Measurements from ENCODE around the gene SAMD8. TPM values are rescaled to one million over a fixed set of nuclear protein-coding genes. Genes with fewer than 3 reads are reported as not detected.
A peak's percentile ranks its signal among the peaks of the same experiment; 100 is the strongest.

Gene SAMD8
- polyA plus RNA-seq, 3 donors, result 13.0 to 18.8 (median 13.7) TPM

DNA sequence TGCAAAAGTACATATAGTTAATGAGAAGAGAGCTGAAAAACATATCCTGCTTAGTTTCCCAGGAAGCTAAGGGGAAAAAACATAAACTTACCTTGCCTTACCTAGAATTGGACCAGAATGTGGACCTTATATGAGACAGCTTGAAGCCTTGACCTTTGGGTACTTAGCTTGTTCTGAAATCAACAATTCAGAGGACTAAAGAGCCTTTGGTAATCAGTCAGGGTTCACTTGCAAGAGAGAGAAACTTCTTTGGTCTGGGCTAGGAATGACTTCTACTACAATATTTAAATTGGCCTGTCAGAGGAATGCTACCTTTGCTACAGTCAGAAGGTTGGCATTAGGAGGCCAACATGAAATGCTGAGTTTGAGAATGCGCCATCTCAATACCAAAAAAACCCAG is 24.9 kb downstream of the SAMD8 start:
- H3K9me3 ChIP-seq (replicated peaks in 1 of 2; ENCODE audit: control insufficient read depth in 1 of 2, insufficient read depth in 1 of 2, low read length in 2 of 2), result no peaks in the 10 kb centered on the region
- H3K9ac ChIP-seq (ENCODE audit: insufficient read depth, low read length, poor library complexity, severe bottlenecking), result no peak overlapping the region
- Mint-ChIP-seq H3K27ac (peak overlapping the region in 1 of 7 donors; percentile 13), H3K36me3 (peaks cover 13 to 14% of the 10 kb centered on the region in 2 donors), H3K9me3 (no peaks in the 10 kb centered on the region), H3K27me3 (ENCODE audit: low read depth in 3 of 3) (no peaks in the 10 kb centered on the region), H3K4me3 (no peak overlapping the region), H3K4me1 (peaks cover 24% of the 10 kb centered on the region)
- H4K20me1 ChIP-seq (ENCODE audit: insufficient read depth, low read length), result peaks cover 98% of the 10 kb centered on the region
- H2AFZ ChIP-seq (ENCODE audit: insufficient read depth, low read depth, low read length, poor library complexity, severe bottlenecking), result no peak overlapping the region
- WGBS (ENCODE audit: insufficient coverage), result no CpG with 5 or more reads among the region's 1 CpG
- H3K79me2 ChIP-seq (ENCODE audit: insufficient read depth, low read length), result peaks cover 88% of the 10 kb centered on the region
- H3K4me2 ChIP-seq (replicated peaks; ENCODE audit: extremely low read depth, low read length, poor library complexity, severe bottlenecking), result no peak overlapping the region
- H3K4me1 ChIP-seq (ENCODE audit: control insufficient read depth in 1 of 2, insufficient read depth in 2 of 2, low read length in 2 of 2), result peaks cover 0 to 9% of the 10 kb centered on the region in 2 donors
- no peaks in the 10 kb centered on the region for H3K27me3 ChIP-seq (ENCODE audit: control insufficient read depth in 2 of 2, insufficient read depth in 2 of 2, low read length in 2 of 2)
- H3K36me3 ChIP-seq (replicated peaks in 1 of 2; ENCODE audit: control insufficient read depth in 1 of 2, insufficient read depth in 2 of 2, low read length in 2 of 2), result peaks cover 0 to 5% of the 10 kb centered on the region in 2 donors
- no peak for TF ChIP-seq CTCF (IDR thresholded peaks at IDR 0.05)
- H3K4me3 ChIP-seq (replicated peaks in 1 of 3; ENCODE audit: low read depth in 2 of 3, low read length in 3 of 3), result no peak overlapping the region
- H3K27ac ChIP-seq (ENCODE audit: low read depth in 1 of 2, low read length in 2 of 2), result peak overlapping the region in 1 of 2 donors; percentile 18
- no peak for DNase-seq
- intact Hi-C loops (cut with micrococcal nuclease), result no loop called here

DNA sequence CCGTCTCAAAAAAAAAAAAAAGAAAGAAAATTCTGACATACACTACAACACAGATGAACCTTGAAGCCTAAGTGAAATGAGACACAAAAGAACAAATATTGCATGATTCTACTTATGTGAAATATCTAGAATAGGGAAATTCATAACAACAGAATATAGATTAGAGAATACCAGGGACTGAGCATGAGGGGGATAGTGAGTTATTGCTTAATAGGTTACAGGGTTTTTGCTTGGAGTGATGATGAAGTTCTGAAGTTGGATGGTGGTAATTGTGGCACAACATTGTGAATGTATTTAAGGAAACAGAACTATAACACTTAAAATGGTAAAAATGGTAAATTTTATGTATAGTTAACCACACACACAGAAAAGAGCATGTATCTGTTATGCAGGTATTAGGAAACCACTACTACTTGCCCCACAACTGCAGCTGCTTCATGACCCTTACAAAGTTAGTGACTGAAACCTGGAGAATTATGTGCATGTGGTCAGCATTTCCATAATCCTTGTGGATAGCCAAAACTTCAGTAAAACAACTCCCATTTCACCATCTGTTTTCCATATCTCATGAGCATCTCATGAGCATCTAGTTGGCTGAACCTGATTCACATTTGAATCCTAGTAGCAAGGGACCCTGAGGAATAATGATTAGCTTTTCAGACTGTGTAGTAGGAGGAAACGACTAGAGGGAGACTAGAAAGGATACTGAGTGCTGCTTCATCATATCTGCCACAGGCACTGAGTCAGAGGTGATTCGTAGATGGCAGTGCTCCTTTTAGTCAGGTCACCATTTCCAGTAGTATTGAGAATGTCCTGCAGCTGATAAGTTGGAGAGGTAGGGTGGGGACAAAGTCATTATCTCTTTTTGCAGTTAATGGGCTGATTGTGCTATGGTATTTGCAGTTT is 26.3 kb downstream of the SAMD8 start:
- no peak for TF ChIP-seq CTCF (IDR thresholded peaks at IDR 0.05)
- peaks cover 0 to 5% of the 10 kb centered on the region in 2 donors for H3K36me3 ChIP-seq (replicated peaks in 1 of 2; ENCODE audit: control insufficient read depth in 1 of 2, insufficient read depth in 2 of 2, low read length in 2 of 2)
- Mint-ChIP-seq H3K27ac (peak overlapping the region in 6 of 7 donors; percentile 14 to 66 (median 40)), H3K9me3 (no peaks in the 10 kb centered on the region), H3K4me3 (no peak overlapping the region), H3K4me1 (peaks cover 22% of the 10 kb centered on the region), H3K27me3 (ENCODE audit: low read depth in 3 of 3) (no peaks in the 10 kb centered on the region), H3K36me3 (peaks cover 13 to 14% of the 10 kb centered on the region in 2 donors)
- peak in 1 of 3 donors; percentile 39 for DNase-seq
- intact Hi-C loops (cut with micrococcal nuclease), result no loop called here
- H2AFZ ChIP-seq (ENCODE audit: insufficient read depth, low read depth, low read length, poor library complexity, severe bottlenecking), result no peak overlapping the region
- no peak overlapping the region for H3K9ac ChIP-seq (ENCODE audit: insufficient read depth, low read length, poor library complexity, severe bottlenecking)
- no peaks in the 10 kb centered on the region for H3K27me3 ChIP-seq (ENCODE audit: control insufficient read depth in 2 of 2, insufficient read depth in 2 of 2, low read length in 2 of 2)
- peaks cover 96% of the 10 kb centered on the region for H4K20me1 ChIP-seq (ENCODE audit: insufficient read depth, low read length)
- no peaks in the 10 kb centered on the region for H3K9me3 ChIP-seq (replicated peaks in 1 of 2; ENCODE audit: control insufficient read depth in 1 of 2, insufficient read depth in 1 of 2, low read length in 2 of 2)
- H3K79me2 ChIP-seq (ENCODE audit: insufficient read depth, low read length), result peaks cover 88% of the 10 kb centered on the region
- H3K4me1 ChIP-seq (ENCODE audit: control insufficient read depth in 1 of 2, insufficient read depth in 2 of 2, low read length in 2 of 2), result peaks cover 0 to 9% of the 10 kb centered on the region in 2 donors
- WGBS (ENCODE audit: insufficient coverage), result 84% methylated on average over 2 of the region's 3 CpGs
- no peak overlapping the region for H3K4me3 ChIP-seq (replicated peaks in 1 of 3; ENCODE audit: low read depth in 2 of 3, low read length in 3 of 3)
- H3K27ac ChIP-seq (ENCODE audit: low read depth in 1 of 2, low read length in 2 of 2), result peak overlapping the region in 1 of 2 donors; percentile 43
- H3K4me2 ChIP-seq (replicated peaks; ENCODE audit: extremely low read depth, low read length, poor library complexity, severe bottlenecking), result no peak overlapping the region

Measured in CD14-positive monocyte (primary cell).